ENCODE results near the gene ZNF212. TPM values are rescaled to one million over a fixed set of nuclear protein-coding genes. Genes with fewer than 3 reads are reported as not detected.

The ZNF212 gene
- polyA plus RNA-seq, 4 donors: 15.6 to 21.3 (median 18.7) TPM

DNA sequence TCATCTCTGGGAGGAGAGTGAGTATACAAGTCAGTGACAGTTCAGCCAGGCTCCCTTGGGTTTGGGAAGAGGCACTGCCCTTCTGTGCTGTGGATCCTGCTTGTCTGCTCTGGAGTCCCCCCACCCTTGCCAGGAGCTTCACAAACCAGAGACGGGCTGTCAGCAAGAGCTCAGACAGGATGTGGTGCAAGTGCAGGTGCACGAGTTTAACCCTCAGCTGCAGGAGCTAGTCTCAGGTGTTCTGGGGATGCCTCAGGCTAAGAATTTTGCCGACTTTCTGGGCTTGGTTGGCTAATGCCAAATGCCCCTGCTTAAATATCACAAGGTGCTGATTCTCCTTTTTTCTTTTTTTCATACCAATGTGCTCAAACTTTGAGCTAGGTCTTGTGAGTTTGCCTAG, 44.9 kb downstream of the ZNF212 start:
- DNase-seq (ENCODE audit: low read depth in 4 of 4, low spot score in 2 of 4): no peak

DNA sequence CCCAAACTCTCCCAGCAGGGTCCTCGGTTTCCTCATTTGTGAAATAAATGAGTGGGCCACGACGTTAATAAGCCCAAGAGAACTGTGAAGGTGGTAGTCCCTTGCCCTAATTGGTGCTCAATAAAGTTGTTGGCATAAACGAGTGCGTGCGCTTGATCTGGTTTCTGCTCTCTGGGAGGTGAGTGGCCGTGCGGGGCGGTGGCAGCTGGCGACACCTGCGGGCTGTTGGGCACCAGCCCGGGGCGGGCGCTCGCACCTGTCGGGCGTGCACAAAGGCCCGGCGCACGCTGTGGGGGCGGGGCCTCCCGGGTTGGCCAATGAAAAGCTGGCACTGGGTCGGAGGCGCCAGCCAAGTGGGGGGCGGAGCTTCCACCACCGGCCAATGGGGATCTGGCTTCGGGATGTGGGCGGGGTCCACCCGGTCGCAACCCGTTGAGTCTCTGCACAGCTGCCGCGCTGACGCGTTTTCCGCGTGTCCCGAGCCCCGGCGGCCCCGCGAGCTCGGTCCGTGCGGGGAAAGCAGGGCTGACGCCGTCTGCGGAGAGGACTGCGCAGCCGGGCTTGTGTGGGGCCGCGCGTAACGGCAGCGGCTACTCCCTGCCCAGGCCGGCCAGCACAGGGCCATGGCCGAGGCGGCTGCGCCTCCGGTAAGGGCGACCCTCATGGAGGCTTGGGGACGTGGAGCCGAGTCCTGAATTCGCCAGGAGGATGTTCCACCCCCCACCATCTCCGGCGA, 45.6 kb downstream of the ZNF212 start:
- DNase-seq (ENCODE audit: low read depth in 4 of 4, low spot score in 2 of 4): peak; percentile 56 to 85 (median 78)

DNA sequence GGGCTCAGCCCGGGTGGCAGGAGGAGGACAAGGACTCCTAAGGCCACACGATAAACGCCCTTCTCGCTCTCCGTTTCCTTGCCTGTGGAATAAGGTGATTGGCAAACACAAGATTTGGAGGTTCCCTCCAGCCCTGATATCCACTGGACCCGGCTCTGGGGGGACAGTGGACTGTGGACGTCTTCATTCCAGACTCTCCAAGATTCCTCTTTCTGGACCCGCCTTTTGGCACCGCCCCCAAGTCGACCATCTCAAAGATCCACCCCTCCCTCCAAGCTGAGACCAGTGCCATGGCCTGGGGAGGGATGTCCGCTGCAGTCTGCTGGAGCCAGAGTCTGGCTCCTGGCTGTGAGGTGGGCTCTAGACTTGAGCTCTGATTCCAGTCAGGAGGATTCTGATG, 46.2 kb downstream of the ZNF212 start:
- peak in 1 of 4 donors; percentile 11 for DNase-seq (ENCODE audit: low read depth in 4 of 4, low spot score in 2 of 4)

DNA sequence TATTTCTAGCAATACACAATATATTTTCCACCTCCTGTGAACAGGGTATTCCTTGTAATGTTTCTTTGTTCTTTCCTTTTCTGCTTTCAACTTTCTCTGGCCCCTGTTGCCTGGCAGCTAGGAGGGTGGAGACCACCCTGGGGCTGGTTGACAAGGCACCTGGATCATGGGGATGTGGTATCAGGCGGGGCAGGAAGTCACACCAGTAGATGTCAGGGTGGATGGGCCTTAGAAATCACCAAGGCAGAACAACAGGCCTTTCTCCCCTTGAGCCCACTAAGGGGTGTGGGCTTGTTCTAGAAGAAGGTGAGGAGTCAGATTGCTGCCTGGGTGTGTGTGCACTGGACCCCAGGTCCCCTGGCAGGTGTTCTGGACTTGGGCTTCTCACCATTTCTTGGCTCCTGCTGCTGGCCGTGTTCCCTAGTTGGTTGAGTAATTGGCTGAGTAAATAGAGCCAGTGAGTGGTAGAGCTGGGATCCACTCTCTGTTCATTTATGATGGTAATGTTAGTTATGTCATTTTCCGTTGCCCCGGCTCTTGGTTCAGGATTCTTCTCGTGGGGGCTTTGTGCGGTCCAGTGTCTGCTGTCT, 47.5 kb downstream of the ZNF212 start:
- no peak for DNase-seq (ENCODE audit: low read depth in 4 of 4, low spot score in 2 of 4)

DNA sequence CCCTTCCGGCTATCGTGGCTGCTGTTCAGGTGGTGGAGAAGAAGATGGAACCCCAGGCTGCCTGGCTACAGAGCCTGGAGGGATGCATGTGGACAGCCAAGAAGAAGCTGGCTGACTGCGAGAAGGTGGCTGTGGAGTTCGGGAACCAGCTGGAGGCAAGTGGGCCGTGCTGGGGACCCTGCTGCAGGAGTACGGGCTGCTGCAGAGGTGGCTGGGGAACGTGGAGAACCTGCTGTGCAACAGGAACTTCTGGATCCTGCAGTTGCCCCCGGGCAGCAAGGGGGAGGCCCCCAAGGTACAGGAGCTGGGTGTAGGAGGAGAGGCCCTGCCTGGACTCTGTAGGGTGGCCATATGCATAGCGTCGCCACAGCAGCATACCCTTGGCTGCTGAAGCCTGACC, 48.2 kb downstream of the ZNF212 start:
- DNase-seq (ENCODE audit: low read depth in 4 of 4, low spot score in 2 of 4): no peak

DNA sequence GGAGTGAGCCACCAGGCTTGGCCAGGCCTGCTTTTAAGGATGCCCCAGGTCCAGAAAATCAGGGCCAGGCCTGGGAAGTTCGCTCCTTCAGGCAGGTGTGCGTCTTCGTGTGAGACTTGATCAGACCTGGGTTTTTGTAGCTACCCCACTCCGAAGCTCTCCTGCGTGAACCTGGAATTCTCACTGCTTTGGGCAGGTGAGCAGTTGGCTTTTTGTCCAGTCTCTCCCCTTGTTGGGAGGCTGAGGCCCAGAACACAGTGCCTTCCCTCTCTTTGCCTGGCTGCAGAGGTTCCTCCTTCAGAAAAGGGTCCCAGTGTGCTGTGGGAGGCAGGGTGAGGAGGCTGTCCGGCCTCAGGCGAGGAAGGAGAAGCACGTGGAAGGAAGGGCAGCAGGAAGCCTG, 49.8 kb downstream of the ZNF212 start:
- no peak for DNase-seq (ENCODE audit: low read depth in 4 of 4, low spot score in 2 of 4)

DNA sequence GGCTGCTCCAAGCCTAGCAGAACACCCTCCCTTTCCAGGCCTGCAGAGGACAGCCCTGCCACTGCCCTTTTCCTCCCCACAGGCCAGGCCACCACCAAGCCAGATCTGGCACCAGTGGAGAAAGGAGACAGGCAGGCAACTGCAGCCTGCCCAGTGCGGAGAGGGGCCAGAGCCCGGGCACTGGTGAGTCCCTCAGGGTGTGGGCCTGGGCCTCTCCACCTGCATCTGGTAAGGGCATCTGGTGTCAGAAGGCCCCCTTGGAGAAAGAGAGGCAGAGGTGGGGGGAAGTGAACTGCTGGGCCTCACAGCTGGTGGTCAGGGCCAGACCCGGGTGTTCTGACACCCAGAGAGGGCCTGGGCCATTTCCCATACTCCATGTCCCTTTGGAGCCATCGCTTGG, 50.4 kb downstream of the ZNF212 start:
- no peak for DNase-seq (ENCODE audit: low read depth in 4 of 4, low spot score in 2 of 4)

DNA sequence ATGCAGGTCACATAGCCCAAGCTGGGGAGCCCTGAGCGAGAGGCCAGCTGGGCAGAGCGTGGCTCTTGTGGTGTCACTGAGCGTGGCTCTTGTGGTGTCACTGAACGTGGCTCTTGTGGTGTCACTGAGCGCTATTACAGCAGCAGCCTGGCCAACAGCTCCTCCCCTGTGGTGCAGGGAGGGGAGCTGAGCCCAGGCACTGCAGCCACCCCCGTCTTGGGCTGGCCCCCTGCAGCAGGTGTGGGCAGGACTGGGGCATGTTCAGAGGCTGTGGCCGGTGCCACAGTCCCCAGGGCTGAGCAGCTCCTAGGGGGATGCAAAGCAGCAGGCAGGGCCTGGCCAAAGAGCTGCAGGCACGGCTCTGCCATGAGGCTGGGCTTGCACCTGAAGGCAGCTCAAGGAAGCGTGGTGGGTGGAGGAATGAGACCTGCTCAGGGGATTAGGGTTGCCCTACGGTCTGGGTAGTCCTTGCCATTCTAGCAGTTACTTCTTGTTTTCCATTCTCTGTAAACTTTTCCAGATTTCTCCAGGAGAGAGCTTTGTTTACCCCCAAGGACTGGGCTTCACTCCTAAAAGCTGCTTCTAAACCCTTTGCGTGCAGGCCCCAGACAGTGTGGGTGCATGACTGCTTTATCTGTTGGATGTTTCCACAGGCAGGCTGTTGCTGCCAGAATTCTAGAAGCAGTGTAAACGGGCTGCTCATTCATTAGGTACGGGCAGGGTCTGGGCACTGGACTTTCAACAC, 51.8 kb downstream of the ZNF212 start:
- no peak for DNase-seq (ENCODE audit: low read depth in 4 of 4, low spot score in 2 of 4)

DNA sequence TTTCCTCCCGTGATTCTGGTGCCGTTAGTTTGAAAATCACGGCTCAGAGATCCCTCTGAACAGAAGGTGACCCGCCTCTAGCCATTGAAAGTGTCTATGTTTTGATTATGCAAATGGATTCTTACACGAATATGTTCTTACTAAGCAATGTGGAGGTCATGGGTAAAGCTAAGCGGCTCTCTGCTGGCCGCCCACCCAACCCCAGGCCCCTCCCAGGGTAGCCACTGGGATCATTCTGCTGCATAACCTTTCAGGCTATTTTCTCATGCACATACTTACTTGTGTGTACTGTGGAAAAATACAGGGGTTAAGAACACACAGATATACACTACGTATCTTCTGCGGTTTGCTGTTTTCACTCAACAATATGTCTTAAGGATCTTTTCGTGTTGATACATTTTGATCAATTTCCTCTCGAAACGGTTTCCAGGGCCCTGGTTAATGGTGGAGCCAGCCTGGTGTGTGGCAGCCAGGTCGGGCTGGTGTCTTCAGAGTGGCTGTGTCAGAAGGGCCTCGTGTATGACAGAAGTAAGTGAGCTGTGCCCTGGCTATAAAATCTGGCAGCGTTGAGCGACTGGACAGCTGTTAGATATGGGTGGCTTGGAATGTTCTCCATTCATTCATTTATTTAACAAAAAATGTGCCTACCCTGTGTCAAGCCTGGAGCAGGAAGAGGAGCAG, 52.5 kb downstream of the ZNF212 start:
- no peak for DNase-seq (ENCODE audit: low read depth in 4 of 4, low spot score in 2 of 4)

DNA sequence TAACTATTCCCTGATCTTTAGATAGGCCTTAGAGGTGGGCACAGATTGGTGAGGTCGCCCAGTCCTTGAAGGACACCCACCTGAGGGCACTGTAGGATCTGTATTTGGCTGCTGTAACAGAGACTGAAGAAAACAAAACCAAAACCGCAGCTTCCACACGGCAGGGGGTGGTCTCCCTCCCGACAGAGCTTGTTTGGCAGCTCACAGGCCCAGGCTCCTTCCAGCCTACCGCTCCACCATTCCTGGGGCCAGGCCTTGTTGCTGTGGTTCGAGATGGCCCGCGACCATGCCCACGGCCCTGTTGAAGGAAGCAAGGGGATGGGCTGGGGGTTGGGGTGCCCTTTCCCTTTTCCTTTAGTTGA, 53.0 kb downstream of the ZNF212 start:
- no peak for DNase-seq (ENCODE audit: low read depth in 4 of 4, low spot score in 2 of 4)

DNA sequence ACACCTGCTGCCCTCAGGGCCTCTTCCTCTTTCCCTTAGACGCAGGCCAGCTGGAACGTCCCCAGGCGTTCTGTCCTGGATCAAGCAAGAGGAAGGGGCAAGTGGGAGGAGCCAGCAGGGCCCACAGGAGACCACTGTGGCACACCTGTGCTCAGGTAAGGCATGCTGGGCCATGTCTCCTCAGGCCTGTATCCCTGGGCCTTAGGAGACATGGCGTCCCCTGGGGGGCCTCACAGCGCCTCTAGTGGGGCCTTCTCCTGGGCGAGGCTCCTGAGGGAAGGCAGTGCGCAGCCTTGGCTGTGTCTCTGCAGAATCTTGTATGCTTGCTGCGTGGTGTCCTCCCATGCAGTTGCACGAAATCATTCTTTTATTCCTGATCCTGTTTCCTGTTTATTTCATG, 53.9 kb downstream of the ZNF212 start:
- DNase-seq (ENCODE audit: low read depth in 4 of 4, low spot score in 2 of 4): no peak

DNA sequence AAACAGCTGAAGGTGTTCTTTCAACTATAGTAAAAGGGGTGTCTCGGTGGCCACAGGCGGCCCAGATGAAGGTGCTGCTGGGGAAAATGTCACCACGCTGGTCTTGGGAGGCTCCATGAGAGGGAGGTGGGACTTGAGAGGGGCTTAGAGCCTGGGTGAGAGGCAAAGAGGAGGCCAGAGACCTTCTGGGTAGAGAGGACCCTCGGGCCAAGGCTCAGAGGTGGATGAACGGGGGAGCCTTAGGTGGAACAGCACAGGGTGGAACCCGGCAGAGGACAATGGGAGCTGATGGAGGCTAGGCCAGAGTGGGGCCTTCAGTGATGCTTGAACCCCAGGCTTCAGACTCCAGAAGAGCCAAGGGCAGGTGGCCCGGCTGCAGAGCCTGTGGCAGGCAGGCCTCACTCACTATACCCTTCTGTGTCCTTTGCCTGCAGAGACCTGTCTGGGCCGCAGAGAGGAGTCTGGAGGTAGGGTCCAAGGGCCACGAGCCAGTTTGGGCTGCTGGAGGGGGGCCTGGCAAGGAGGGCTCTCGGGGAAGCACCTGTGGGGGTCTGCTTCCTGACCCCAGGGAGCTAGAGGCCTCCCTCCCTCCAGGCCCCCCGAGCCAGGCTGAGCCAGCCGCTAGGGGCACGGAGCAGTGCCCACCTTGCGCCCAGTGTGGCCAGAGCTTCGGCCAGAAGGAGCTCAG, 54.6 kb downstream of the ZNF212 start:
- no peak for DNase-seq (ENCODE audit: low read depth in 4 of 4, low spot score in 2 of 4)

DNA sequence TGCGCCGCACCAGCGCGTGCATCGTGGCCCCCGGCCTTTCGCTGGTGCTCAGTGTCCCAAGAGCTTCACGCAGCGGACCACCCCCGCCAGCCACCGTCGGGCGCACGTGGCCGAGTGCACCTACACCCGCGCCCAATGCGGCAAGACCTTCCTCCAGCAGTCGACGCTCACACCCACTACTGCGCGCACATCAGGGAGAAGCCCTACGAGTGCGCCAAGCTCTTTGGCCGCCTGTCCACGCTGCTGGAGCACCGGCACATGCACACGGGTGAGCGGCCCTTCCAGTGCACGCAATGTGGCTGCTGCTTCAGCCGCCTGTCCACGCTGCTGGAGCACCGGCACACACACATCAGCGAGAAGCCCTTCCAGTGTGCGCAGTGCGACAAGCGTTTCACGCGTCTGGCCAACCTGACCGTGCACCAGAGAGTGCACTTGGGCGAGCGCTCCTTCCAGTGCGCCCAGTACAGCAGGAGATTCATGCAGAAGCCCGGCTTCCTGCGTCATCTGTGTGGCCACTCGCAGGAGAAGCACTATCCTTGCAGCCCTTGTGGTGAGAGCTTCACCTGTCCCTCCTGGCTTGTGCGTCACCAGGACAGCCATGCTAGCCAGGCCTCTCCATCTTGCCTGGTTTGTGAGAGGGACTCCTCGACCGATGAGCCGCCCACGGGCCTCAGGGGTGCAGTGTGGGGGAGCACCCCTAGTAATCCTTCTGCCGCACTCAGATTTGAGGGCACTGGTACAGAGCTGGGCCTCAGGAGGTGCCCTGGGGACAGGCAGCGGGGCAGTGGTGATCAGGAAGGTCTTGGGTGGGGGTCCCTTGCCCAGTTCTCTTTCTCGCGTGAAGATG, 55.4 kb downstream of the ZNF212 start:
- DNase-seq (ENCODE audit: low read depth in 4 of 4, low spot score in 2 of 4): no peak

DNA sequence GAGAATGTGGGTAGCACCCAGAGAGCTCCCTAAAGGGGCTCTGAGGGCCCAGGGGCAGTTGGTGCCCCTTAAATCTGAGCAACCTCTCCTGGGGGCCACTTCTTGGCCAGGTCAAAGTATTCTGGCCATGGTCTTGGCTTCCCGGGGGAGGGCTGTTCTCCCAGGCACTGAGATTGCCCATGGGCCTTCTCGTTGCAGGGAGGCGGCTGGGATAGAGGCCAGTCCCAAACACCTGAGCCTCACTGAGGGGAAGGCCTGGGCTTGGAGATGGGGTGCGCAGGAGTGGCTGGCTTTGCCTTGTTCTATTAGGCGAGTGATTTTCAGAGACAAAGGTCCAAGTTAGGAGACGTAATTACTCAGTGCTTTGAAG, 56.0 kb downstream of the ZNF212 start:
- no peak for DNase-seq (ENCODE audit: low read depth in 4 of 4, low spot score in 2 of 4)

DNA sequence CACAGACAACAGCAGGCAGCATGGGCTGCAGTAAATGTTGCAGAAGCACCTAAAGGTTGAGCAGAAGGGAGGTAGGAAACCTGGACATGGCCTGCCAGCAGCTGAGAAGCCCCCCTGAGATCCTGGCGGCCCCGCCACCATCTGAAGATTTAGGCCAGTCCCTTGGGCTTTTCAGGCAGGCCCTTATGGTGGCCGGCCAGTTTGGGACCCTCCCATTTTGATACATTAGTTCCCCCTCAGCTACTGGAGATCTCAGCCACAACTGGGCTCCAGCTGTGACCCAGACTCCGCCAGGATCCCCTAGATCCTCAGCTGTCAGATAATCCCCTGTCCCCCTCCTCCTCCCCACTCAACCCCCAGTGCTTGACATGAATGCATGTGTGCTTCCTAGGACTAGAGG, 56.9 kb downstream of the ZNF212 start:
- DNase-seq (ENCODE audit: low read depth in 4 of 4, low spot score in 2 of 4): no peak

DNA sequence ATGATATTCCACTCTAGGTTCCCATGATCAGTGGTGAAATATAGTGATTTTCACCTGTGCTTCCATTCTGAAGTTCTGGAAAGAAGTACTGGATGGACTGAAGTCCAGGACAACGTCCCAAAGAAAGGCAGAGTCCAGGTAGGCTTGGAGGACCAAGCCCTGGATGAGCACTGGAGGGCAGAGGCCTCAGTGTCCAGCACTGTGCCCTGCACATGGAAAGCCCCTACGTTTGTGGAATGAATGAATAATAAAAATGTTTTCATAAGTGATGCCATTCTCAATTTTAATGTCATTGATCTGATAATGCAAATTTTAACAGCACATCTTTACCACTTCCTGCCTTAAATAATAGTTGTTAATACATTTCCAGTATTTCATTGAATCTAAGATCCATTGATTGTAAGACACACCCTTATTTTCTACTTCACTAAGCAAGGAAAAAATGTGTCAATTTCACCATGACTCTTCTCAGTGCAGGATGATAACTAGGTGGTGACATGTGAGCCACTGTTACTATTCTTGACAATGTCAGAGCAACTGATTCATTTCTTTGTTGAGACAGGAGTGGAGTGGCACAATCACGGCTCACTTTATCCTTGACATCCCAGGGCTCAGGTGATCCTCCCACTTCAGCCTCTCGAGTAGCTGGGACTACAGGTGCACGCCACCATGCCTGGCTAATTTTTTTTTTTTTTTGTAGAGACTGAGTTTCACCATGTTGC, 57.7 kb downstream of the ZNF212 start:
- no peak for DNase-seq (ENCODE audit: low read depth in 4 of 4, low spot score in 2 of 4)

DNA sequence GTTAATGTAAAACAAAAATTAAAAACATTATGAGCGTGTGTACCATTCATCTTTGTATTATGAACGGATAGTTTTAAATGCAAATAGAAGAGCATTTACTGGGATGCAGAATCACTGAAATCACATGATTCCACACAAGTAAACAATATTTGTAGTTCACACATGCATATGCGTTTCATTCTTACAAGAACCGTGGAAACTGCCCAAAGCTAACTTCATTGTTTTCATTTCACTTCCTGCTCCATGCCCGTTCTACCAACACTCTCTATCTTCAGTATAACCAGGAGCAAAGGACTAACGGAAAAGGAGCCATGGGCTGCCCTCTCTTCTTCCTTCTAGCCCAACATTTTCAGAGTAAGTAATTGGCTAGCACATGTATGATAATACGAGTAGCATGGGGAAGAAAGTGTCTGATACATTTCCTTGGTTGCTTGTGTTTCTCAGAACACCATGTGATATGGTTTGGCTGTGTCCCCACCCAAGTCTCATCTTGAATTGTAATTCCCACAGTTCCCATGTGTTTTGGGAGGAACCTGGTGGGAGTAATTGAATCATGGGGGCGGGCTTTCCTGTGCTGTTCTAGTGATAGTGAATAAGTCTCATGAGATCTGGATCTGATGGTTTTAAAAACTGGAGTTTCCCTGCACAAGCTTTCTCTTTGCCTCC, 61.3 kb downstream of the ZNF212 start:
- DNase-seq (ENCODE audit: low read depth in 4 of 4, low spot score in 2 of 4): no peak

DNA sequence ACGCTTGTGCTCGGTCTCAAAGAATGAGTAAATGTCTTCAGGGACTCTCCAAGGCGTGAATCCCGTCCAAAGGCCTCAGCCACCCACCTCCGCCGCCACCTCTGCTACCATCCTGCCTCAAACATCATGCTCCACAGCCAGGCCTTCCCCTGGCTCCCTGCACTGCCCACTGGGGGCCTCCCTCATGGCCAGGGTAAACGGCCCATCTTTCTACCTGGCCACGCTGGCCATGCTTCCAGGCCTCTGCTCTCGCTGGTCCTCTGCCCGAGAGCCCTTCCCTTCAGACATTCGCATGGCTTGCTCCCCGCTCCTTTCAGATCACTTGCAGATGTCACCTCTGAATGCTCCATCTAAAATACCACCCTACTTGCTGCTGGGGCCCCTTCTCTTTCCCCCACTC, 62.8 kb downstream of the ZNF212 start:
- no peak for DNase-seq (ENCODE audit: low read depth in 4 of 4, low spot score in 2 of 4)

DNA sequence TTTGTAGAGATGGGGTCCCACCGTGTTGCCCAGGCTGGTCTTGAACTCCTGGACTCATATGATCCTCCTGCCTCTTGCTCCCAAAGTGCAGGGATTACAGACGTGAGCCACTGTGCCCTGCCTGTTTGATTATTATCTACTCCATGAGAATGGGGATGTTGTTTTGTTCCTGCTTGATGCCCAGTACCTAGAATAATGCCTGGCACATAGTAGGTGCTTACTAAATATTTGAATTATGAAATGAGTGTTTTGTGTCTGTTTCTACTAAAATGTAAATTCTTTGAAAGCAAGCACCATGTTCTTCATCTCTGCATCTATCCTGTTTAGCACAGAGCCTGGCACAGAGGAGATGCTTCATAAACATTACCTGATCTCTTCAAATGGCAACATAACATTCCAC, 63.4 kb downstream of the ZNF212 start:
- DNase-seq (ENCODE audit: low read depth in 4 of 4, low spot score in 2 of 4): no peak

All from left renal cortex interstitium (tissue), 4 donors.